Mucosa of stomach (tissue), 1 donor: Measurements from ENCODE around the gene UQCR11.
"Not testable (repeated sequence)": the region's sequence is repeated elsewhere in the genome, so short reads cannot be mapped to it uniquely, and the experiment has no call there.

Experiments used
- H3K27me3 ChIP-seq: one replicate; pipeline ENCODE4 v1.7.0; 2013; ENCODE audit warnings: mild to moderate bottlenecking, low read length; ENCODE audit not compliant: control insufficient read depth, insufficient read depth
- H3K36me3 ChIP-seq: one replicate; pipeline ENCODE4 v1.7.0; 2013; ENCODE audit warnings: low read length; ENCODE audit not compliant: control insufficient read depth, insufficient read depth
- H3K4me1 ChIP-seq: one replicate; pipeline ENCODE4 v1.7.0; 2013; ENCODE audit warnings: mild to moderate bottlenecking, low read length; ENCODE audit not compliant: control insufficient read depth, insufficient read depth
- H3K4me3 ChIP-seq: one replicate; pipeline ENCODE4 v1.7.0; 2013; ENCODE audit warnings: low read length
- H3K9ac ChIP-seq: one replicate; pipeline ENCODE4 v1.7.0; 2013; ENCODE audit warnings: mild to moderate bottlenecking, low read length, moderate library complexity
- H3K9me3 ChIP-seq: one replicate; pipeline ENCODE4 v1.7.0; 2013; ENCODE audit warnings: mild to moderate bottlenecking, low read length, moderate library complexity; ENCODE audit not compliant: control insufficient read depth
- donor health status: Pancreatic carcinoma.

The UQCR11 gene

GRCh38 chr19:1647501-1648458 is 42.5 kb upstream of the UQCR11 start:
- peaks cover 12% of the 10 kb centered on the region for H3K4me1 ChIP-seq
- H3K9ac ChIP-seq = no peak overlapping the region
- H3K36me3 ChIP-seq = no peaks in the 10 kb centered on the region
- H3K4me3 ChIP-seq = no peak overlapping the region
- H3K9me3 ChIP-seq = no peaks in the 10 kb centered on the region
- no peaks in the 10 kb centered on the region for H3K27me3 ChIP-seq

GRCh38 chr19:1646659-1647453 is 41.6 kb upstream of the UQCR11 start:
- Histone ChIP-seq H3K27me3 (no peaks in the 10 kb centered on the region), H3K9ac (no peak overlapping the region), H3K4me1 (peaks cover 12% of the 10 kb centered on the region), H3K9me3 (no peaks in the 10 kb centered on the region), H3K36me3 (no peaks in the 10 kb centered on the region), H3K4me3 (no peak overlapping the region)

GRCh38 chr19:1646149-1646548 is 40.9 kb upstream of the UQCR11 start:
- H3K27me3 ChIP-seq = no peaks in the 10 kb centered on the region
- H3K9ac ChIP-seq = no peak overlapping the region
- peaks cover 9% of the 10 kb centered on the region for H3K4me1 ChIP-seq
- H3K9me3 ChIP-seq = no peaks in the 10 kb centered on the region
- no peak overlapping the region for H3K4me3 ChIP-seq
- H3K36me3 ChIP-seq = no peaks in the 10 kb centered on the region

GRCh38 chr19:1645299-1645698 is 40.0 kb upstream of the UQCR11 start:
- Histone ChIP-seq H3K4me3 (no peak overlapping the region), H3K36me3 (no peaks in the 10 kb centered on the region), H3K27me3 (no peaks in the 10 kb centered on the region)

GRCh38 chr19:1644070-1644469 is 38.8 kb upstream of the UQCR11 start:
- Histone ChIP-seq H3K27me3 (no peaks in the 10 kb centered on the region), H3K9me3 (no peaks in the 10 kb centered on the region), H3K4me1 (no peaks in the 10 kb centered on the region), H3K9ac (no peak overlapping the region), H3K36me3 (no peaks in the 10 kb centered on the region), H3K4me3 (no peak overlapping the region)

More at GRCh38 chr19:1645299-1645698, 40.0 kb upstream of the UQCR11 start:
- peaks cover under 1% of the 10 kb centered on the region for H3K4me1 ChIP-seq
- no peak overlapping the region for H3K9ac ChIP-seq
- no peaks in the 10 kb centered on the region for H3K9me3 ChIP-seq

GRCh38 chr19:1640893-1641448 is 35.7 kb upstream of the UQCR11 start:
- not testable (repeated sequence) for H3K27me3 ChIP-seq, H3K4me3 ChIP-seq, H3K4me1 ChIP-seq, H3K9me3 ChIP-seq, H3K36me3 ChIP-seq, H3K9ac ChIP-seq

GRCh38 chr19:1636325-1637236 is 31.3 kb upstream of the UQCR11 start:
- Histone ChIP-seq H3K4me1 (peaks cover 16% of the 10 kb centered on the region), H3K27me3 (no peaks in the 10 kb centered on the region), H3K9ac (no peak overlapping the region), H3K4me3 (no peak overlapping the region), H3K36me3 (no peaks in the 10 kb centered on the region), H3K9me3 (no peaks in the 10 kb centered on the region)

- H3K36me3 ChIP-seq = no peaks in the 10 kb centered on the region
- peaks cover 16% of the 10 kb centered on the region for H3K4me1 ChIP-seq
- H3K9me3 ChIP-seq = no peaks in the 10 kb centered on the region
Observed at GRCh38 chr19:1634938-1635243, 29.6 kb upstream of the UQCR11 start.

GRCh38 chr19:1634242-1634937 is 29.1 kb upstream of the UQCR11 start:
- Histone ChIP-seq H3K4me1 (peaks cover 16% of the 10 kb centered on the region), H3K27me3 (no peaks in the 10 kb centered on the region), H3K9me3 (no peaks in the 10 kb centered on the region), H3K9ac (no peak overlapping the region), H3K36me3 (no peaks in the 10 kb centered on the region), H3K4me3 (no peak overlapping the region)

More at GRCh38 chr19:1634938-1635243, 29.6 kb upstream of the UQCR11 start:
- H3K27me3 ChIP-seq = no peaks in the 10 kb centered on the region
- H3K9ac ChIP-seq = no peak overlapping the region
- no peak overlapping the region for H3K4me3 ChIP-seq

GRCh38 chr19:1633269-1633826 is 28.1 kb upstream of the UQCR11 start:
- H3K4me3 ChIP-seq = no peak overlapping the region
- H3K9me3 ChIP-seq = no peaks in the 10 kb centered on the region
- H3K27me3 ChIP-seq = no peaks in the 10 kb centered on the region
- no peaks in the 10 kb centered on the region for H3K36me3 ChIP-seq
- no peak overlapping the region for H3K9ac ChIP-seq
- H3K4me1 ChIP-seq = peaks cover 16% of the 10 kb centered on the region
